ENCODE results near the gene SDF2L1. TPM values are rescaled to one million over a fixed set of nuclear protein-coding genes. Genes with fewer than 3 reads are reported as not detected.

Gene SDF2L1
- total and polyA plus RNA-seq, 2 donors from 2014 or later = 56.1 to 79.6 TPM

DNA sequence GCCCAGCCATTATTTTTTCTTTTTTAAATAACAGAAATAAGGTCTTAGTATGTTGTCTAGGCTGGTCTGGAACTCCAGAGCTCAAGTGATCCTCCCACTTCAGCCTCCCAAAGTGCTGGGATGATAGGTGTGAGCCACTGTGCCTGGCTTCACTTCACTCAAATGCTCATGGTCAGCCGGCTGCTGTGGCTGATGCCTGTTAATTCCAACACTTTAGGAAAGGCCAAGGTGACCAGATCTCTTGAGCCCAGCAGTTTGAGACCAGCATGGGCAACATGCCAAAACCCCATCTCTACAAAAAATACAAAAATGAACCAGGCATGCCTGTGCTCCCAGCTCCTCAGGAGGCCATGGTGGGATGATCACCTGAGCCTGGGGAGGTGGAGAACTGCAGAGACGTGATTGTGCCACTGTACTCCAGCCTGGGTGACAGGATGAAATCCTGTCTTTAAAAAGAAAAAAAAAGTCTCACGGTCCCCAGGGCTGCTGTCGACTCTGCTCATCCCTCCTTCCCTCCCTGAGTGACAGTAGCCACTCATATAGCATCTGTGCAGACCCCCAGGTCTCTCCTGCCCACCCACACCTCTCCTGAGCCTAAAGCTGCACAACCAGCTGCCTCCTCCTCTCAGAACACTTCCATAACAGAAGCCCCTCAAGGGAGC is 15.9 kb upstream of the SDF2L1 start:
- H3K27ac ChIP-seq (ENCODE audit: low read depth in 2 of 2, low read length in 2 of 2) = no peak overlapping the region

GRCh38 chr22:21626735-21627469 is 15.2 kb upstream of the SDF2L1 start:
- intact Hi-C loops (cut with DNase I) = no loop called here

More for the DNA sequence above, 15.9 kb upstream of the SDF2L1 start:
- H3K36me3 ChIP-seq (ENCODE audit: control insufficient read depth in 2 of 3, insufficient read depth in 3 of 3, low read length in 3 of 3) = peaks cover 0 to 12% (median 6%) of the 10 kb centered on the region in 3 donors
- H3K4me3 ChIP-seq (ENCODE audit: low read length in 3 of 3) = no peak overlapping the region
- H3K4me1 ChIP-seq (ENCODE audit: control insufficient read depth in 2 of 3, insufficient read depth in 2 of 3, low read depth in 1 of 3, low read length in 3 of 3) = peaks cover 0 to 7% (median 3%) of the 10 kb centered on the region in 3 donors
- TF ChIP-seq, protein P1, sequence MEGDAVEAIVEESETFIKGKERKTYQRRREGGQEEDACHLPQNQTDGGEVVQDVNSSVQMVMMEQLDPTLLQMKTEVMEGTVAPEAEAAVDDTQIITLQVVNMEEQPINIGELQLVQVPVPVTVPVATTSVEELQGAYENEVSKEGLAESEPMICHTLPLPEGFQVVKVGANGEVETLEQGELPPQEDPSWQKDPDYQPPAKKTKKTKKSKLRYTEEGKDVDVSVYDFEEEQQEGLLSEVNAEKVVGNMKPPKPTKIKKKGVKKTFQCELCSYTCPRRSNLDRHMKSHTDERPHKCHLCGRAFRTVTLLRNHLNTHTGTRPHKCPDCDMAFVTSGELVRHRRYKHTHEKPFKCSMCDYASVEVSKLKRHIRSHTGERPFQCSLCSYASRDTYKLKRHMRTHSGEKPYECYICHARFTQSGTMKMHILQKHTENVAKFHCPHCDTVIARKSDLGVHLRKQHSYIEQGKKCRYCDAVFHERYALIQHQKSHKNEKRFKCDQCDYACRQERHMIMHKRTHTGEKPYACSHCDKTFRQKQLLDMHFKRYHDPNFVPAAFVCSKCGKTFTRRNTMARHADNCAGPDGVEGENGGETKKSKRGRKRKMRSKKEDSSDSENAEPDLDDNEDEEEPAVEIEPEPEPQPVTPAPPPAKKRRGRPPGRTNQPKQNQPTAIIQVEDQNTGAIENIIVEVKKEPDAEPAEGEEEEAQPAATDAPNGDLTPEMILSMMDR (IDR thresholded peaks at IDR 0.05; ENCODE audit: borderline replicate concordance, extremely low read depth, insufficient read depth) = no peak
- no peaks in the 10 kb centered on the region for H3K27me3 ChIP-seq (ENCODE audit: control insufficient read depth, insufficient read depth, low read length)
- no peak for DNase-seq
- no peaks in the 10 kb centered on the region for H3K9me3 ChIP-seq (ENCODE audit: control insufficient read depth in 2 of 3, insufficient read depth in 1 of 3, low read length in 3 of 3)
- no peak for FAIRE-seq
- no peak overlapping the region for H3K9ac ChIP-seq (ENCODE audit: low read length in 3 of 3)
- intact Hi-C loops (cut with DNase I) = no loop called here

GRCh38 chr22:21628386-21629254 is 13.5 kb upstream of the SDF2L1 start:
- Histone ChIP-seq H3K9ac (ENCODE audit: low read length in 3 of 3) (peak overlapping the region in 2 of 3 donors; percentile 67 to 78), H3K27ac (ENCODE audit: low read depth in 2 of 2, low read length in 2 of 2) (no peak overlapping the region), H3K27me3 (ENCODE audit: control insufficient read depth, insufficient read depth, low read length) (no peaks in the 10 kb centered on the region), H3K36me3 (ENCODE audit: control insufficient read depth in 2 of 3, insufficient read depth in 3 of 3, low read length in 3 of 3) (peaks cover 0 to 5% (median 0%) of the 10 kb centered on the region in 3 donors), H3K4me1 (ENCODE audit: control insufficient read depth in 2 of 3, insufficient read depth in 2 of 3, low read depth in 1 of 3, low read length in 3 of 3) (peaks cover 0 to 5% (median 3%) of the 10 kb centered on the region in 3 donors), H3K4me3 (ENCODE audit: low read length in 3 of 3) (peak overlapping the region; percentile 64 to 90 (median 82)), H3K9me3 (ENCODE audit: control insufficient read depth in 2 of 3, insufficient read depth in 1 of 3, low read length in 3 of 3) (no peaks in the 10 kb centered on the region)
- FAIRE-seq (no peak), DNase-seq (peak in 2 of 5 donors; percentile 72 to 84)
- TF ChIP-seq, protein P1 (IDR thresholded peaks at IDR 0.05; ENCODE audit: borderline replicate concordance, extremely low read depth, insufficient read depth) = no peak
- intact Hi-C loops (cut with DNase I) = no loop called here

More at GRCh38 chr22:21626735-21627469, 15.2 kb upstream of the SDF2L1 start:
- FAIRE-seq (no peak), DNase-seq (no peak)
- Histone ChIP-seq H3K9ac (ENCODE audit: low read length in 3 of 3) (no peak overlapping the region), H3K36me3 (ENCODE audit: control insufficient read depth in 2 of 3, insufficient read depth in 3 of 3, low read length in 3 of 3) (peaks cover 0 to 12% (median 6%) of the 10 kb centered on the region in 3 donors), H3K4me3 (ENCODE audit: low read length in 3 of 3) (no peak overlapping the region), H3K27ac (ENCODE audit: low read depth in 2 of 2, low read length in 2 of 2) (no peak overlapping the region), H3K27me3 (ENCODE audit: control insufficient read depth, insufficient read depth, low read length) (no peaks in the 10 kb centered on the region), H3K4me1 (ENCODE audit: control insufficient read depth in 2 of 3, insufficient read depth in 2 of 3, low read depth in 1 of 3, low read length in 3 of 3) (peaks cover 0 to 7% (median 3%) of the 10 kb centered on the region in 3 donors), H3K9me3 (ENCODE audit: control insufficient read depth in 2 of 3, insufficient read depth in 1 of 3, low read length in 3 of 3) (no peaks in the 10 kb centered on the region)
- TF ChIP-seq, protein P1 (IDR thresholded peaks at IDR 0.05; ENCODE audit: borderline replicate concordance, extremely low read depth, insufficient read depth) = no peak
